Measurements from ENCODE around the gene CCDC12. TPM values are rescaled to one million over a fixed set of nuclear protein-coding genes. Genes with fewer than 3 reads are reported as not detected.

CCDC12 gene
- total and polyA plus RNA-seq, 5 experiments from 2014 or later = 58.8 to 106 (median 81.9) TPM

DNA sequence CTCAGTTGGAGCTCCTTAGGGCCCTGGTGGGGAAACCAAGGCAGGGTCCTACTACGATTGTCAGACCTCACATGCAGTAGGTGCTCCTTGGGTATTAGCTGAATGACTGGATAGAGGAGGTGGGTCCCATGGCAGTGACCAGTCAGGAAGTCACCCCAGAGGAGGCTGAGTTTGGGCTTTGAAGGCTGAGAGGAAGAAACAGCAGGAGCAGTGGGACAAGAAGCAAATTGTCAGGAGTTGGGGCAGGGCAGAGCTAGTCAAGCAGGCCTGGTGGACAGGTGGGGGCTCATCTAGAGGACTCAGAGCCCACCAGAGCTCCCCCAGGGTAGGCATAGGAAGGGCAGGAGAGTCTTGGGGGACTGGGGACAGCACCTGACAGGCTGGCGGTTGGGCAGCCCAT lies 6.0 kb upstream of the CCDC12 start:
- Mint-ChIP-seq H3K4me3 (peak overlapping the region in 2 of 10 donors; percentile 30 to 34), H3K36me3 (no peaks in the 10 kb centered on the region), H3K4me1 (peaks cover 39 to 85% (median 72%) of the 10 kb centered on the region in 4 donors), H3K9me3 (no peaks in the 10 kb centered on the region), H3K27ac (peak overlapping the region in 6 of 10 donors; percentile 7 to 80 (median 61)), H3K27me3 (no peaks in the 10 kb centered on the region)
- no peak for DNase-seq
- ATAC-seq = no peak
- POLR2A ChIA-PET = interaction anchor here (0.8 to 3.0 kb wide), 2 partner anchors 15 to 27 kb away, joined by 3 to 9 read pairs; no protein-coding TSS in a partner anchor

- no peaks in the 10 kb centered on the region for H3K9me3 Mint-ChIP-seq
- H3K36me3 Mint-ChIP-seq = no peaks in the 10 kb centered on the region
- DNase-seq (no peak), ATAC-seq (no peak)
- H3K4me1 Mint-ChIP-seq = peaks cover 40 to 83% (median 72%) of the 10 kb centered on the region in 4 donors
- H3K27ac Mint-ChIP-seq = peak overlapping the region in 4 of 10 donors; percentile 37 to 78 (median 68)
- H3K4me3 Mint-ChIP-seq = peak overlapping the region in 5 of 10 donors; percentile 28 to 82 (median 69)
- no peaks in the 10 kb centered on the region for H3K27me3 Mint-ChIP-seq
- POLR2A ChIA-PET = interaction anchor here (0.8 to 3.0 kb wide), 2 partner anchors 15 to 27 kb away, joined by 3 to 9 read pairs; no protein-coding TSS in a partner anchor
These were observed 5.5 kb upstream of the CCDC12 start for GRCh38 chr3:46981932-46982471.

DNA sequence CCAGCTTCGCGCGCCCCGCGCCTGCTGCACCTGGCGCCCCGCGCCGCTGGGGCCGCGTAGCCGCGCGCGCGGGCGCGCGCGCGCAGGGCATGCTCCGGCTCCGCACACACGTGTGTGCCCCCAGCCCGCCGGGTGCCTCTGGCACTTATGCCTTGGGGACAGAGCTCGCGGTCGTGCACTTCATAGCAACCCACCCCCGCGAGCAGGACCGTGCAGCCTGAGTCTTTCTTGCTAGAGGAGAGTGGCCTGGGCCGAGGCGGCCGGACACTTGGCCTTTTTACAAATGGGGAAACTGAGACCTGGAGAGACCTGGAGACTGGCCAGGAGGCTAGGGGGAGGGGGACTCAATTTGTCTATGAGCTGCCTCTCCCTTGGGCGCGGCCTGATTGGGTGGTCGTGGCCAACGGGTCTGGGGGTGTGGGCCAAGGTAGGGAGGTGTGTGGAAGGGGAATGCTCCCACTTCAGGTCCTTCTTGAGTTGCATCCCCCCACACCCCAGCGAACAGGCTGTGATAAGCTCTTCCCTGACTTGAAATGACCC lies 3.5 kb upstream of the CCDC12 start:
- Mint-ChIP-seq H3K27ac (peak overlapping the region in 8 of 10 donors; percentile 68 to 89 (median 72)), H3K4me1 (peaks cover 29 to 77% (median 66%) of the 10 kb centered on the region in 4 donors), H3K27me3 (no peaks in the 10 kb centered on the region), H3K36me3 (peaks cover 0 to 2% (median 2%) of the 10 kb centered on the region in 3 donors), H3K4me3 (peak overlapping the region; percentile 74 to 89 (median 82)), H3K9me3 (no peaks in the 10 kb centered on the region)
- ATAC-seq (peak in 1 of 2 donors; percentile 13), DNase-seq (peak in 2 of 10 donors; percentile 6 to 64)
- POLR2A ChIA-PET = interaction anchor here (0.8 to 2.5 kb wide), 12 partner anchors 9 to 496 kb away, joined by 3 to 23 read pairs (median 4); partner anchors contain the start of gene SCAP

GRCh38 chr3:46978985-46979944 lies 2.7 kb upstream of the CCDC12 start, which contains the start of gene NBEAL2:
TSS of gene NBEAL2 (plus strand) at chr3:46979666. CDS start at chr3:46979862, 196 bp downstream.
- Mint-ChIP-seq H3K9me3 (no peaks in the 10 kb centered on the region), H3K27ac (peak within 1 kb of the TSS; percentile 59 to 98 (median 92)), H3K27me3 (no peaks in the 10 kb centered on the region), H3K4me1 (peaks cover 30 to 77% (median 66%) of the 10 kb centered on the region in 4 donors), H3K36me3 (peaks cover 0 to 10% (median 2%) of the 10 kb centered on the region in 3 donors), H3K4me3 (peak within 1 kb of the TSS; percentile 82 to 91 (median 86))
- POLR2A ChIA-PET = interaction anchor here (0.6 to 2.5 kb wide), 12 partner anchors 10 to 496 kb away, joined by 3 to 23 read pairs (median 4); partner anchors contain the start of gene SCAP
- DNase-seq = peak; percentile 86 to 96 (median 91)
- ATAC-seq = peak; percentile 80 to 82

GRCh38 chr3:46978381-46978780 lies 1.8 kb upstream of the CCDC12 start:
- H3K9me3 Mint-ChIP-seq = no peaks in the 10 kb centered on the region
- H3K4me3 Mint-ChIP-seq = peak overlapping the region; percentile 75 to 100 (median 94)
- DNase-seq (peak in 1 of 10 donors; percentile 38), ATAC-seq (no peak)
- peaks cover 0 to 15% (median 2%) of the 10 kb centered on the region in 3 donors for H3K36me3 Mint-ChIP-seq
- POLR2A ChIA-PET = interaction anchor here (1.0 to 2.8 kb wide), 8 partner anchors 8 to 52 kb away, joined by 3 to 23 read pairs (median 5); no protein-coding TSS in a partner anchor
- H3K27ac Mint-ChIP-seq = peak overlapping the region in 9 of 10 donors; percentile 85 to 99 (median 93)
- peaks cover 35 to 79% (median 70%) of the 10 kb centered on the region in 4 donors for H3K4me1 Mint-ChIP-seq
- no peaks in the 10 kb centered on the region for H3K27me3 Mint-ChIP-seq

GRCh38 chr3:46977811-46978195 lies 1.3 kb upstream of the CCDC12 start:
- Mint-ChIP-seq H3K27ac (peak overlapping the region; percentile 16 to 99 (median 87)), H3K4me3 (peak overlapping the region; percentile 52 to 100 (median 93)), H3K36me3 (peaks cover 0 to 15% (median 2%) of the 10 kb centered on the region in 3 donors), H3K4me1 (peaks cover 36 to 77% (median 69%) of the 10 kb centered on the region in 4 donors), H3K9me3 (no peaks in the 10 kb centered on the region), H3K27me3 (no peaks in the 10 kb centered on the region)
- DNase-seq (peak in 1 of 10 donors; percentile 62), ATAC-seq (no peak)
- POLR2A ChIA-PET = interaction anchor here (0.5 to 3.3 kb wide), 7 partner anchors 8 to 1821 kb away, joined by 3 to 25 read pairs (median 5); partner anchors contain the start of gene SETD2

GRCh38 chr3:46974421-46975171 lies 1.9 kb downstream of the CCDC12 start:
- POLR2A ChIA-PET = interaction anchor here (0.7 to 3.3 kb wide), 2 partner anchors 34 to 46 kb away, joined by 3 to 25 read pairs; no protein-coding TSS in a partner anchor
- Mint-ChIP-seq H3K36me3 (peaks cover 0 to 41% (median 6%) of the 10 kb centered on the region in 3 donors), H3K27ac (peak overlapping the region in 9 of 10 donors; percentile 45 to 86 (median 71)), H3K4me3 (peak overlapping the region; percentile 62 to 100 (median 78)), H3K27me3 (no peaks in the 10 kb centered on the region), H3K4me1 (peaks cover 45 to 85% (median 81%) of the 10 kb centered on the region in 4 donors), H3K9me3 (no peaks in the 10 kb centered on the region)
- DNase-seq (peak in 1 of 10 donors; percentile 27), ATAC-seq (no peak)

GRCh38 chr3:46972396-46972795 lies 4.1 kb downstream of the CCDC12 start:
- peak overlapping the region in 9 of 10 donors; percentile 1 to 79 (median 62) for H3K4me3 Mint-ChIP-seq
- no peaks in the 10 kb centered on the region for H3K27me3 Mint-ChIP-seq
- DNase-seq = no peak
- H3K36me3 Mint-ChIP-seq = peaks cover 0 to 53% (median 6%) of the 10 kb centered on the region in 3 donors
- peak overlapping the region in 6 of 10 donors; percentile 23 to 89 (median 67) for H3K27ac Mint-ChIP-seq
- POLR2A ChIA-PET = no interaction called here
- no peak for ATAC-seq
- no peaks in the 10 kb centered on the region for H3K9me3 Mint-ChIP-seq
- H3K4me1 Mint-ChIP-seq = peaks cover 44 to 88% (median 87%) of the 10 kb centered on the region in 4 donors

- Mint-ChIP-seq H3K36me3 (peaks cover 0 to 56% (median 6%) of the 10 kb centered on the region in 3 donors), H3K27me3 (no peaks in the 10 kb centered on the region), H3K4me3 (peak overlapping the region; percentile 23 to 79 (median 72)), H3K9me3 (no peaks in the 10 kb centered on the region), H3K27ac (peak overlapping the region in 9 of 10 donors; percentile 35 to 89 (median 76)), H3K4me1 (peaks cover 50 to 90% (median 87%) of the 10 kb centered on the region in 4 donors)
- no peak for ATAC-seq
- POLR2A ChIA-PET = no interaction called here
- DNase-seq = no peak
These were observed 4.8 kb downstream of the CCDC12 start for GRCh38 chr3:46971742-46972141.

DNA sequence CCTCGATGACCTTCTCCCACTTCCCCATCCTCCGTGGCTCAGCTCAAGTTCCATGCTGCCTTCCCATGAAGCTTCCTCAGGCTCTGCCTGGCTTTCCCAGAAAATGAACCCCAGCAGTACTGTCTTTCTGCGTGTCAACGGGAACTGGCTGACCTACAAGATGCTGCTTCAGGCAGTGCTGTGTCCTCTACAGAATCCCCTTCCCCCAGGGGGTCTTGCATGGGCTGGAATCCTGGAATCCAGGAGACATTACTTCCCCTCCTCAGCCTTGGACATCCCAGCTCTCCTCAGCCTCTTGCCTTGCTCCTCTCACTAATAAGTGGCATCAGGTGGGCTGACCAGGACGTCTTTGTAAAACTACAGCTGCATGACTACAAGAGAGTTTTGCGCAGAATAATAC lies 5.4 kb downstream of the CCDC12 start:
- ATAC-seq (no peak), DNase-seq (peak in 1 of 10 donors; percentile 52)

More for the DNA sequence above, 5.4 kb downstream of the CCDC12 start:
- no peaks in the 10 kb centered on the region for H3K27me3 Mint-ChIP-seq
- no peaks in the 10 kb centered on the region for H3K9me3 Mint-ChIP-seq
- POLR2A ChIA-PET = interaction anchor here (1.0 kb wide), 1 partner anchor 26 kb away, joined by 3 read pairs; no protein-coding TSS in a partner anchor
- peaks cover 51 to 90% (median 87%) of the 10 kb centered on the region in 4 donors for H3K4me1 Mint-ChIP-seq
- H3K27ac Mint-ChIP-seq = peak overlapping the region; percentile 19 to 89 (median 72)
- H3K4me3 Mint-ChIP-seq = peak overlapping the region; percentile 23 to 79 (median 69)
- H3K36me3 Mint-ChIP-seq = peaks cover 0 to 55% (median 4%) of the 10 kb centered on the region in 3 donors
